HCT116 (cell line): ENCODE results near the gene CD28. TPM values are rescaled to one million over a fixed set of nuclear protein-coding genes. Genes with fewer than 3 reads are reported as not detected.

Experiments
- ATAC-seq: fragments of 200-7000 bp; cut with Tn5 transposase; 2 replicates; pipeline ENCODE4 v1.9.1; 2020; ENCODE audit warnings: mild to moderate bottlenecking, moderate library complexity
- BruUV-seq: library from RNA; stranded (reverse); fragments of 400-500 nt; replicated peaks from 2 replicates; lab custom pipeline; 2021; lab: Mats Ljungman, UMichigan
- CTCF ChIA-PET: fragments of 300-600 bp; sonication (Branson Sonifier 250); formaldehyde crosslinking; loops from one replicate; lab custom pipeline; 2021; ENCODE audit warnings: antibody characterized with exemption; lab: Charles Lee
- POLR2A ChIA-PET: fragments of 300-600, 350-600 bp; sonication (Branson Sonifier 250); formaldehyde crosslinking; loops from one replicate; lab custom pipeline; 2021; ENCODE audit warnings: antibody characterized with exemption; lab: Charles Lee
- RAD21 ChIA-PET, 2 experiments: fragments of 300-600 bp; sonication (Branson Sonifier 250); formaldehyde crosslinking; loops; one replicate each; lab custom pipeline; 2023; ENCODE audit warnings: low total read pairs in 2 of 2; ENCODE audit not compliant: uncharacterized antibody in 2 of 2, unreplicated experiment in 2 of 2, low non-redundant PET in 1 of 2; lab: Charles Lee
- DNase-seq: peaks from one replicate; pipeline ENCODE4 v3.0.0-alpha.2; 2010; ENCODE audit warnings: low read depth, low spot score
- H2AFZ ChIP-seq: fragments of 200-600 bp; shearing (Covaris generic), sonication (generic); 2 replicates; pipeline ENCODE4 v1.6.1; 2017; ENCODE audit warnings: low read depth, mixed run types, mixed read lengths, antibody characterized with exemption, low read length; ENCODE audit not compliant: poor library complexity, severe bottlenecking
- H3K27ac ChIP-seq: 2 replicates; pipeline ENCODE4 v1.5.1; 2012; ENCODE audit warnings: low read depth, low read length
- H3K27me3 ChIP-seq: fragments of 200-600 bp; sonication (generic); 2 replicates; pipeline ENCODE4 v1.6.1; 2016; ENCODE audit warnings: mixed run types, low read length, mixed read lengths; ENCODE audit not compliant: insufficient read depth
- H3K36me3 ChIP-seq, 2 experiments: fragments of 200-500 bp in 1 of 2; fragments of 200-600 bp in 1 of 2; sonication (Bioruptor generic) in 1 of 2; sonication (generic) in 1 of 2; 2 replicates each; pipeline versions ENCODE4 v1.5.1 to v1.6.1; 2014 to 2016; ENCODE audit warnings: low read length in 2 of 2, inconsistent platforms in 1 of 2, mixed read lengths in 1 of 2, mixed run types in 1 of 2; ENCODE audit not compliant: insufficient read depth in 2 of 2, control insufficient read depth in 1 of 2
- H3K4me1 ChIP-seq, 2 experiments: fragments of 200-600 bp in 1 of 2; sonication (generic) in 1 of 2; 2 replicates each; pipeline versions ENCODE4 v1.5.1 to v1.6.1; 2012 to 2017; ENCODE audit warnings: low read length in 2 of 2, inconsistent platforms in 1 of 2, mild to moderate bottlenecking in 1 of 2, mixed read lengths in 1 of 2, mixed run types in 1 of 2, moderate library complexity in 1 of 2; ENCODE audit not compliant: insufficient read depth in 2 of 2, control insufficient read depth in 1 of 2
- H3K4me2 ChIP-seq: fragments of 200-600 bp; sonication (generic); 2 replicates; pipeline ENCODE4 v1.6.1; 2017; ENCODE audit warnings: mixed run types, low read length, mixed read lengths
- H3K4me3 ChIP-seq, 2 experiments: fragments of 200-600 bp in 1 of 2; sonication (generic) in 1 of 2; replicated peaks in 1 of 2; 2 replicates each; pipeline ENCODE4 v1.5.1; 2011 to 2016; ENCODE audit warnings: low read length in 2 of 2, control low read depth in 1 of 2, low read depth in 1 of 2, mild to moderate bottlenecking in 1 of 2, mixed read lengths in 1 of 2, mixed run types in 1 of 2
- H3K79me2 ChIP-seq: fragments of 200-600 bp; sonication (generic); 2 replicates; pipeline ENCODE4 v1.6.1; 2017; ENCODE audit warnings: mild to moderate bottlenecking, mixed run types, low read length, moderate library complexity, mixed read lengths; ENCODE audit not compliant: insufficient read depth
- H3K9ac ChIP-seq: fragments of 200-600 bp; sonication (generic); 2 replicates; pipeline ENCODE4 v1.6.1; 2016; ENCODE audit warnings: low read length, mixed read lengths
- H3K9me2 ChIP-seq: fragments of 200-600 bp; sonication (generic), shearing (Covaris generic); 2 replicates; pipeline ENCODE4 v1.6.1; 2017; ENCODE audit warnings: mixed run types, mild to moderate bottlenecking, moderate library complexity; ENCODE audit not compliant: insufficient read depth
- H3K9me3 ChIP-seq, 2 experiments: fragments of 200-500 bp in 1 of 2; fragments of 200-600 bp in 1 of 2; sonication (Bioruptor generic) in 1 of 2; sonication (generic) in 1 of 2; 2 replicates each; pipeline ENCODE4 v1.6.1; 2014 to 2017; ENCODE audit warnings: low read length in 2 of 2, mixed read lengths in 2 of 2, inconsistent platforms in 1 of 2, low read depth in 1 of 2, mild to moderate bottlenecking in 1 of 2, mixed run types in 1 of 2, moderate library complexity in 1 of 2; ENCODE audit not compliant: control insufficient read depth in 1 of 2, insufficient read depth in 1 of 2
- H4K20me1 ChIP-seq: fragments of 200-600 bp; sonication (generic), shearing (Covaris generic); 2 replicates; pipeline ENCODE4 v1.6.1; 2017; ENCODE audit warnings: mixed run types, mild to moderate bottlenecking, moderate library complexity; ENCODE audit not compliant: insufficient read depth
- ATF3 ChIP-seq: IDR thresholded peaks from 2 replicates; pipeline ENCODE4 v1.6.1; 2012
- CBX3 ChIP-seq: IDR thresholded peaks from 2 replicates; pipeline ENCODE4 v1.6.1; 2012; ENCODE audit warnings: low read depth
- CEBPB ChIP-seq: IDR thresholded peaks from 2 replicates; pipeline ENCODE4 v1.6.1; 2012; ENCODE audit warnings: low read depth
- CTCF ChIP-seq, 3 experiments: fragments of 200-600 bp in 1 of 3; sonication (generic) in 1 of 3; IDR thresholded peaks in 2 of 3; conservative IDR thresholded peaks in 1 of 3; 2 replicates each; pipeline ENCODE4 v1.5.1; 2012 to 2017; ENCODE audit warnings: low read depth in 2 of 3, low read length in 2 of 3, antibody characterized with exemption in 1 of 3, borderline replicate concordance in 1 of 3, control low read depth in 1 of 3, mild to moderate bottlenecking in 1 of 3, mixed read lengths in 1 of 3, mixed run types in 1 of 3, moderate library complexity in 1 of 3; ENCODE audit not compliant: insufficient read depth in 1 of 3
- EGR1 ChIP-seq: IDR thresholded peaks from 2 replicates; pipeline ENCODE4 v1.6.1; 2012; ENCODE audit warnings: low read depth
- ELF1 ChIP-seq: IDR thresholded peaks from 2 replicates; pipeline ENCODE4 v1.6.1; 2012; ENCODE audit warnings: low read depth, borderline replicate concordance
- EZH2 ChIP-seq: fragments of 200-600 bp; sonication (generic); IDR thresholded peaks from 2 replicates; pipeline ENCODE4 v1.6.1; 2017; ENCODE audit warnings: antibody characterized with exemption, mixed run types
- EZH2phosphoT487 ChIP-seq: fragments of 200-600 bp; IDR thresholded peaks from 2 replicates; pipeline ENCODE4 v1.6.1; 2018; ENCODE audit warnings: antibody characterized with exemption, borderline replicate concordance
- FOSL1 ChIP-seq: IDR thresholded peaks from 2 replicates; pipeline ENCODE4 v1.6.1; 2012; ENCODE audit warnings: low read depth
- JUND ChIP-seq: IDR thresholded peaks from 2 replicates; pipeline ENCODE4 v1.6.1; 2012
- MAX ChIP-seq: IDR thresholded peaks from 2 replicates; pipeline ENCODE4 v1.6.1; 2012
- POLR2AphosphoS5 ChIP-seq: IDR thresholded peaks from 2 replicates; pipeline ENCODE4 v1.6.1; 2011; ENCODE audit warnings: mild to moderate bottlenecking, low read depth, low read length, moderate library complexity
- RAD21 ChIP-seq: IDR thresholded peaks from 2 replicates; pipeline ENCODE4 v1.6.1; 2012; ENCODE audit warnings: low read depth, mild to moderate bottlenecking
- SIN3A ChIP-seq: IDR thresholded peaks from 2 replicates; pipeline ENCODE4 v1.6.1; 2012; ENCODE audit warnings: low read depth
- SP1 ChIP-seq: IDR thresholded peaks from 2 replicates; pipeline ENCODE4 v1.6.1; 2012; ENCODE audit warnings: low read depth
- SRF ChIP-seq: IDR thresholded peaks from 2 replicates; pipeline ENCODE4 v1.6.1; 2012; ENCODE audit warnings: low read depth
- TCF7L2 ChIP-seq: IDR thresholded peaks from 2 replicates; pipeline ENCODE4 v1.7.0; 2011; ENCODE audit warnings: borderline replicate concordance, inconsistent platforms; ENCODE audit not compliant: insufficient read depth, insufficient read length; ENCODE audit errors: extremely low read depth
- YY1 ChIP-seq: IDR thresholded peaks from 2 replicates; pipeline ENCODE4 v1.6.1; 2011; ENCODE audit warnings: low read length, low read depth, moderate library complexity, mild to moderate bottlenecking; ENCODE audit not compliant: insufficient replicate concordance; ENCODE audit errors: extremely low read depth
- intact Hi-C: fragments of 100-400 bp; cut with micrococcal nuclease; formaldehyde crosslinking; loops from 2 replicates; pipeline ENCODE4 v1.10.0; 2022
- total RNA-seq: library from RNA; stranded (reverse); gene quantifications from one replicate; pipeline ENCODE4 v1.2.1, GENCODE V29; 2021; ENCODE audit not compliant: unreplicated experiment

CD28 gene
- total RNA-seq, 1 experiment from 2014 or later: 0.37 TPM

- Histone ChIP-seq H3K4me2 (no peak overlapping the region), H3K9ac (no peak overlapping the region), H4K20me1 (no peaks in the 10 kb centered on the region), H3K27ac (no peak overlapping the region), H3K79me2 (no peaks in the 10 kb centered on the region), H2AFZ (no peak overlapping the region), H3K4me3 (no peak overlapping the region)
- intact Hi-C loops: no loop called here
- DNase-seq: no peak
- no TSS peak for BruUV-seq
- CTCF ChIA-PET: no interaction called here
- TF ChIP-seq RAD21 (no peak), CBX3 (no peak), YY1 (no peak), EZH2phosphoT487 (no peak), ELF1 (no peak), EZH2 (no peak), FOSL1 (no peak), JUND (no peak)
- TF ChIP-seq, all 23 proteins: peak for 0
- no peaks in the 10 kb centered on the region for H3K9me3 ChIP-seq
- H3K36me3 ChIP-seq: no peaks in the 10 kb centered on the region
- no peaks in the 10 kb centered on the region for H3K27me3 ChIP-seq
- H3K4me1 ChIP-seq: no peaks in the 10 kb centered on the region
- H3K9me2 ChIP-seq: no peaks in the 10 kb centered on the region
- RAD21 ChIA-PET: no interaction called here
- ATAC-seq: no peak
- POLR2A ChIA-PET: no interaction called here
Measured at GRCh38 chr2:203691149-203691548, 15.3 kb upstream of the CD28 start.

GRCh38 chr2:203692031-203692710 lies 14.3 kb upstream of the CD28 start:
- ChIA-PET RAD21 (no interaction called here), POLR2A (no interaction called here), CTCF (no interaction called here)
- Histone ChIP-seq H3K9me3 (no peaks in the 10 kb centered on the region), H3K4me1 (no peaks in the 10 kb centered on the region), H3K27me3 (no peaks in the 10 kb centered on the region), H3K4me3 (no peak overlapping the region), H3K9ac (no peak overlapping the region), H4K20me1 (no peaks in the 10 kb centered on the region), H3K27ac (no peak overlapping the region), H2AFZ (no peak overlapping the region), H3K36me3 (no peaks in the 10 kb centered on the region), H3K4me2 (no peak overlapping the region), H3K9me2 (no peaks in the 10 kb centered on the region), H3K79me2 (no peaks in the 10 kb centered on the region)
- no TSS peak for BruUV-seq
- ATAC-seq (no peak), DNase-seq (no peak)
- intact Hi-C loops: no loop called here
- TF ChIP-seq RAD21: no peak
- TF ChIP-seq ELF1: no peak
- TF ChIP-seq SP1: no peak
- TF ChIP-seq EZH2phosphoT487: no peak
- no peak for TF ChIP-seq CEBPB
- no peak for TF ChIP-seq JUND
- no peak for TF ChIP-seq ATF3
- no peak for TF ChIP-seq POLR2AphosphoS5
- no peak for TF ChIP-seq CTCF (IDR thresholded peaks at IDR 0.05 in 2 of 3, conservative IDR thresholded peaks at IDR 0.05 in 1 of 3; ENCODE audit: borderline replicate concordance in 1 of 3, insufficient read depth in 1 of 3, low read depth in 2 of 3, low read length in 2 of 3)
- TF ChIP-seq EGR1: no peak
- no peak for TF ChIP-seq EZH2
- no peak for TF ChIP-seq FOSL1
- TF ChIP-seq SRF: no peak
- TF ChIP-seq TCF7L2: no peak
- no peak for TF ChIP-seq YY1
- TF ChIP-seq SIN3A: no peak
- TF ChIP-seq MAX: no peak
- no peak for TF ChIP-seq CBX3
